NCI-H526 (cell line): Measurements from ENCODE around the gene NANOS3.
A peak's percentile ranks its signal among the peaks of the same experiment; 100 is the strongest.

Source experiments
- DNase-seq, 2 experiments: peaks; one replicate each; lab custom pipeline; 2025; lab: John Stamatoyannopoulos, UW

The NANOS3 gene

GRCh38 chr19:13885826-13886365, 9.0 kb downstream of the NANOS3 start:
- no peak for DNase-seq

GRCh38 chr19:13887018-13887436, 10.1 kb downstream of the NANOS3 start:
- DNase-seq: peak in 1 of 2 experiments; percentile 67

- DNase-seq: peak; percentile 36 to 78
Measured at GRCh38 chr19:13887517-13887916, 10.6 kb downstream of the NANOS3 start.

GRCh38 chr19:13888281-13888680, 11.3 kb downstream of the NANOS3 start:
- DNase-seq: peak in 1 of 2 experiments; percentile 45

GRCh38 chr19:13890136-13890535, 13.2 kb downstream of the NANOS3 start:
- no peak for DNase-seq

- DNase-seq: no peak
Measured at GRCh38 chr19:13892870-13893269, 15.9 kb downstream of the NANOS3 start.

GRCh38 chr19:13894552-13894951, 17.6 kb downstream of the NANOS3 start:
- DNase-seq: no peak

- no peak for DNase-seq
Measured at GRCh38 chr19:13896227-13896626, 19.3 kb downstream of the NANOS3 start.

- no peak for DNase-seq
Measured at GRCh38 chr19:13899393-13899792, 22.5 kb downstream of the NANOS3 start.

- DNase-seq: no peak
Measured at GRCh38 chr19:13899912-13900584, 23.1 kb downstream of the NANOS3 start.

GRCh38 chr19:13902993-13903555, 26.1 kb downstream of the NANOS3 start:
- no peak for DNase-seq

- peak; percentile 60 to 92 for DNase-seq
Measured at GRCh38 chr19:13905634-13906520, 28.9 kb downstream of the NANOS3 start, which contains the start of the genes BRME1 and CC2D1A. BRME1 (minus strand) TSS chr19:13906117; CDS start chr19:13904892, 1,225 bp downstream. CC2D1A (plus strand) TSS chr19:13906201; CDS start chr19:13906442, 241 bp downstream.

- no peak for DNase-seq
Measured at GRCh38 chr19:13906521-13906904, 29.6 kb downstream of the NANOS3 start.

- no peak for DNase-seq
Measured at GRCh38 chr19:13906910-13907309, 30.0 kb downstream of the NANOS3 start.

- no peak for DNase-seq
Measured at GRCh38 chr19:13908674-13909073, 31.7 kb downstream of the NANOS3 start.

GRCh38 chr19:13909430-13909829, 32.5 kb downstream of the NANOS3 start:
- DNase-seq: no peak

GRCh38 chr19:13913352-13913751, 36.4 kb downstream of the NANOS3 start:
- DNase-seq: no peak

- no peak for DNase-seq
Measured at GRCh38 chr19:13914777-13915176, 37.8 kb downstream of the NANOS3 start.

- DNase-seq: no peak
Measured at GRCh38 chr19:13917888-13918406, 41.0 kb downstream of the NANOS3 start.

GRCh38 chr19:13918726-13919411, 41.9 kb downstream of the NANOS3 start:
- DNase-seq: no peak

- no peak for DNase-seq
Measured at GRCh38 chr19:13920524-13920923, 43.6 kb downstream of the NANOS3 start.
